OCI-LY1 (cell line): ENCODE measurements around the gene GPR180.

ENCODE experiments used
- H2AFZ ChIP-seq: fragments of 200-600 bp; sonication (generic), shearing (Covaris generic); 2 replicates; pipeline ENCODE4 v1.6.0; 2014; ENCODE audit warnings: antibody characterized with exemption, mild to moderate bottlenecking, low read length
- H3F3A ChIP-seq: fragments of 200-600 bp; sonication (generic), shearing (Covaris generic); 2 replicates; pipeline ENCODE4 v1.6.0; 2014; ENCODE audit warnings: mild to moderate bottlenecking, antibody characterized with exemption, low read length, moderate library complexity; ENCODE audit not compliant: insufficient read depth
- H3K27ac ChIP-seq: fragments of 200-600 bp; sonication (generic); 2 replicates; pipeline ENCODE4 v1.5.1; 2014; ENCODE audit warnings: low read length, mixed run types, mild to moderate bottlenecking, low read depth; ENCODE audit not compliant: poor library complexity, severe bottlenecking
- H3K27me3 ChIP-seq: fragments of 200-600 bp; sonication (generic); 2 replicates; pipeline ENCODE4 v1.6.0; 2014; ENCODE audit warnings: antibody characterized with exemption, mild to moderate bottlenecking, low read length, moderate library complexity; ENCODE audit not compliant: insufficient read depth
- H3K36me3 ChIP-seq: fragments of 200-600 bp; sonication (generic); 2 replicates; pipeline ENCODE4 v1.6.1; 2014; ENCODE audit warnings: mild to moderate bottlenecking, antibody characterized with exemption, low read length, moderate library complexity, mixed read lengths; ENCODE audit not compliant: insufficient read depth
- H3K4me1 ChIP-seq: fragments of 200-600 bp; sonication (generic); 2 replicates; pipeline ENCODE4 v1.5.1; 2014; ENCODE audit warnings: mild to moderate bottlenecking, low read length, moderate library complexity; ENCODE audit not compliant: insufficient read depth, severe bottlenecking
- H3K4me2 ChIP-seq: fragments of 200-600 bp; sonication (generic), shearing (Covaris generic); 2 replicates; pipeline ENCODE4 v1.6.1; 2014; ENCODE audit warnings: low read length
- H3K4me3 ChIP-seq: fragments of 200-600 bp; sonication (generic); 2 replicates; pipeline ENCODE4 v1.5.1; 2014; ENCODE audit warnings: low read length, low read depth, mild to moderate bottlenecking, mixed read lengths; ENCODE audit not compliant: poor library complexity, severe bottlenecking
- H3K79me2 ChIP-seq: fragments of 200-600 bp; shearing (Covaris generic); 2 replicates; pipeline ENCODE4 v1.6.1; 2016; ENCODE audit warnings: mixed run types, low read length, mixed read lengths; ENCODE audit not compliant: insufficient read depth
- H3K9ac ChIP-seq: fragments of 200-600 bp; sonication (generic), shearing (Covaris generic); 2 replicates; pipeline ENCODE4 v1.6.1; 2014; ENCODE audit warnings: mild to moderate bottlenecking, low read length, mixed read lengths
- H3K9me2 ChIP-seq: fragments of 200-600 bp; sonication (generic), shearing (Covaris generic); 2 replicates; pipeline ENCODE4 v1.6.1; 2014; ENCODE audit warnings: low read depth, mild to moderate bottlenecking, low read length, mixed read lengths
- H3K9me3 ChIP-seq: fragments of 200-600 bp; shearing (Covaris generic); 2 replicates; pipeline ENCODE4 v1.6.1; 2014; ENCODE audit warnings: low read length, mixed read lengths
- H4K20me1 ChIP-seq: fragments of 200-600 bp; sonication (generic), shearing (Covaris generic); 2 replicates; pipeline ENCODE4 v1.6.0; 2016; ENCODE audit warnings: mild to moderate bottlenecking, low read length; ENCODE audit not compliant: insufficient read depth
- CTCF ChIP-seq: fragments of 200-600 bp; sonication (generic), shearing (Covaris generic); IDR thresholded peaks from 2 replicates; pipeline ENCODE4 v1.5.1; 2017; ENCODE audit warnings: mild to moderate bottlenecking, antibody characterized with exemption, low read length, moderate library complexity, mixed read lengths
- EZH2 ChIP-seq: fragments of 200-600 bp; sonication (generic), shearing (Covaris generic); IDR thresholded peaks from 2 replicates; pipeline ENCODE4 v1.8.0; 2017; ENCODE audit warnings: borderline replicate concordance, mixed run types, mild to moderate bottlenecking, antibody characterized with exemption, low read length, moderate library complexity, mixed read lengths

The GPR180 gene

DNA sequence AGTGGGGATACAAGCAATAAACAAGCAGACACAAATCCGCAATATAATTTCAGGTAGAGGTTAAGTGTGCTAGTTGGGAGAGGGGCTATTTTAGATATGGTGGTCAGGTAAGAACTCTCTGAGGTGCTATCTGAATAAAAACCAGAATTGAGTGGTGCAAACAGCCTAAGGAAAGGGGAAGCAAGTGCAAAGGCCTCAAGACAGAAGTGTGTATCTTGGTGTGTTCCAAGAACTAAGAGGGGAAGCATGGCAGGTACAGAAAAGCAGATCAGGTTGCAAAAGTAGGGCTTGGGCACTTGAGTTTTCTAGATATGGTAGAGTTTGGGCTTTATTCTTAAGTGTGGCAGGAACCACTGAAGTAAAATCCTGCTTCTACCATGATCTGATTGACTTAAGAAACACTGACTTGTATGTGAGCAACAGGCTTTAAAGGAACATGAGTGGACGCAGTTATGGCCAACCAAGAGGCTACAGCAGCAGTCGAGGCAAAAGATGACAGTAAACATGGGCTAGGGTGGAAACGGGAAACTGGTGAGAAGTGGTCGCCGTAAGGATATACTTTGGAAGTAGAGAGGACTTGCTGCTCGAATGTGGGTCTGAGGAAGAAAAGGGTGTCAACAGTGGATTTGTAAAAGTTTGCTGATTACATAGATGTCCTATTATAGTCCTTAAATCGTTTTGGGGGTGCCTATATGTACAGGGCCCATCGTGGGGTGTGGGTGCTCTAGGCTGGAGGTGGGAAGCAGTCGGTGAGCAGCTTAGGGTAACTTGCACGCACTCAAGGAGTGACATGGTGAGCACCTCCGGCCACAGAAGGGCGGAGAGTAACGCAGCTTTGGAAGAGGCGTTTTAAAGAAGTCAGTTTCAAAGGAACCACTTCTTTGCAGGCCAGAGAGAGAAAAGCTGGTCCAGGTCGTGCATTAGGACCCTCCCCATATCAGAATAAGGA is 6.4 kb upstream of the GPR180 start:
- Histone ChIP-seq H3K27ac (peak overlapping the region; percentile 63), H3K4me3 (peak overlapping the region; percentile 86), H3K27me3 (no peaks in the 10 kb centered on the region), H3K36me3 (peaks cover 38% of the 10 kb centered on the region), H3K79me2 (peaks cover 28% of the 10 kb centered on the region), H2AFZ (no peak overlapping the region), H3K9me2 (no peaks in the 10 kb centered on the region), H3K9ac (peak overlapping the region; percentile 90), H3K9me3 (no peaks in the 10 kb centered on the region), H4K20me1 (no peaks in the 10 kb centered on the region), H3K4me2 (peak overlapping the region; percentile 84), H3F3A (peaks cover 10% of the 10 kb centered on the region), H3K4me1 (peaks cover 29% of the 10 kb centered on the region)
- TF ChIP-seq EZH2 = no peak
- no peak for TF ChIP-seq CTCF

DNA sequence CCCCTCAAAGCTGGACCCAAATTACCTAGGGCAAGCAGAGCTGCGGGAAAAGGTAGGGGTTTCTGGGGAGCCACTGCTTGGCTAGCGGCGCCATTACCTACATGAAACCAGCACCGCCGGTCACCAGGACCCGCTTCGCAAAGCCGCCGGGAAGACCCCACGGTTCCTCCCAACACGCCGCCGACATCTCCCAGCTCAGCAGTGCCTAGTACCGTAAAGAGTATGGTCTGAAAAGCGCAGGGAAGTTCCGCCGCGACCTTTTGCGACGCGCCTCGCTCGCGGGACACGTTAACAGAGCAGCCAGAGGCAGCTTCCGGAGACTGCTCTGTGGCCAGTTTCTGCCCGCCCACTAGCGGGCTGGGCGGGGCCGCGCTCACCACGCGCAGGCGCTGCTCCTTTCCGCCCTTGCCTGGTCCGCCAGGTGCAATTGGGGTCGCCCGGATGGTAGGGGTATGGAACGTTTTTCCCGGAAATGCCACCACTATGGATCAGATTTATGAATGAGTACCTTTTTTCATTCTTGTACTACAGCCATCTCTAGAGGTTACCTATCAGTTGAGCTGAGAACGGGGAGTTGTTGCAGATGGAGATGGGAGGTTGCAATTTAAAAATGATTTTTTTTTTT is 5.6 kb upstream of the GPR180 start, which contains the start of gene TGDS:
TSS of gene TGDS (minus strand) at position 203 of the 625 bp plus-strand sequence. CDS start at position 187, 16 bp downstream.
- Histone ChIP-seq H4K20me1 (no peaks in the 10 kb centered on the region), H3K4me2 (peak within 1 kb of the TSS; percentile 84), H3K4me1 (peaks cover 29% of the 10 kb centered on the region), H3K9me2 (no peaks in the 10 kb centered on the region), H3K36me3 (peaks cover 30% of the 10 kb centered on the region), H3K9me3 (no peaks in the 10 kb centered on the region), H3K4me3 (peak within 1 kb of the TSS; percentile 86), H3K27ac (peak within 1 kb of the TSS; percentile 63), H2AFZ (peak within 1 kb of the TSS; percentile 52; the same call in 1 of the 2 replicates), H3K9ac (peak within 1 kb of the TSS; percentile 90), H3K79me2 (peaks cover 28% of the 10 kb centered on the region), H3F3A (peaks cover 10% of the 10 kb centered on the region), H3K27me3 (no peaks in the 10 kb centered on the region)
- no peak for TF ChIP-seq CTCF
- no peak for TF ChIP-seq EZH2

GRCh38 chr13:94596575-94596971 is 5.1 kb upstream of the GPR180 start:
- Histone ChIP-seq H3K9ac (peak overlapping the region; percentile 90), H3K36me3 (peaks cover 25% of the 10 kb centered on the region), H3K9me2 (no peaks in the 10 kb centered on the region), H3K4me3 (peak overlapping the region; percentile 86), H3K79me2 (peaks cover 28% of the 10 kb centered on the region), H3K4me2 (peak overlapping the region; percentile 84), H3K4me1 (peaks cover 32% of the 10 kb centered on the region), H3K27ac (peak overlapping the region; percentile 63), H3K9me3 (no peaks in the 10 kb centered on the region), H3F3A (peaks cover 10% of the 10 kb centered on the region), H4K20me1 (no peaks in the 10 kb centered on the region), H2AFZ (peak overlapping the region; percentile 52; the same call in 1 of the 2 replicates), H3K27me3 (no peaks in the 10 kb centered on the region)
- TF ChIP-seq EZH2 (no peak), CTCF (no peak)
